Ramos (cell line): Measurements from ENCODE around the gene LYSMD1.

Experiments
- in situ Hi-C: fragments of 300-500 bp; cut with MboI; formaldehyde crosslinking; loops from one replicate; pipeline ENCODE4 v1.14.3; 2022; ENCODE audit warnings: low sequenced_read_pairs; ENCODE audit not compliant: unreplicated experiment

The LYSMD1 gene

GRCh38 chr1:151143986-151144385, 21.7 kb downstream of the LYSMD1 start:
- in situ Hi-C loops, result no loop called here

- in situ Hi-C loops, result no loop called here
Observed at GRCh38 chr1:151143057-151143435, 22.7 kb downstream of the LYSMD1 start.

DNA sequence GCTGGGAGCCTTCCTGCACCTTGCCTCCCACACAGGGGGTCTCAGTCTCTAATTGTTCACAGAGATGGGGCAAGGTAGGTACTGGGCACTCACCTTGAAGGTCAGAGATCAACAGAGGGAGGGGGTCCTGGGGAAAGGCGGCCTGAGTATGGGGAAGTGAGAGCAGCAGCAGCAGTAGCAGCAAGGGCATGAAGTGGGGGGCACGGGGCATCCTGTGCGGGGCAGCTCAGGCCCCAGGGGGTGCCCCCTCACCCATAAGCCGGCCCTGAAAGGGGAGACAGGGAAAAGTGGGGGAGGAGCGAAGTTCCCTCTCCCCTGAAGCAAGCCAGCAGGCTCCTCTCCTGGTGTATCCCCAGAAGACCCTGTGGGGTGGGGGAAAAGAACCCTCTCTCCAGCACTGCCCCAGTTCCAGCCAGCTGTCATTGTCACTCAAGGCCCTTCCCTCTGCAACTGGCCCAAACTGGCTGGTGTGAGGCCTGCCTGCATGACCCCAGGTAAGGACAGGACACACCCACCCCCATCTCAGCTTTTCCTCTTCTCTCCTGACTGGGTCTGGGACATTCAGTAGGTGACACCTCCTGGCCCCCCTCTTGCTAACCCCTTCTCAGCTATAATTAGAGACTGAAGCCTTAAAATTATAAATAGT, 23.2 kb downstream of the LYSMD1 start:
- in situ Hi-C loops, result no loop called here

GRCh38 chr1:151137789-151138188, 27.9 kb downstream of the LYSMD1 start:
- in situ Hi-C loops, result no loop called here

GRCh38 chr1:151135433-151136385, 30.0 kb downstream of the LYSMD1 start:
- in situ Hi-C loops, result no loop called here

- in situ Hi-C loops, result no loop called here
Observed at GRCh38 chr1:151134991-151135390, 30.7 kb downstream of the LYSMD1 start.

GRCh38 chr1:151134396-151134795, 31.3 kb downstream of the LYSMD1 start:
- in situ Hi-C loops, result no loop called here

DNA sequence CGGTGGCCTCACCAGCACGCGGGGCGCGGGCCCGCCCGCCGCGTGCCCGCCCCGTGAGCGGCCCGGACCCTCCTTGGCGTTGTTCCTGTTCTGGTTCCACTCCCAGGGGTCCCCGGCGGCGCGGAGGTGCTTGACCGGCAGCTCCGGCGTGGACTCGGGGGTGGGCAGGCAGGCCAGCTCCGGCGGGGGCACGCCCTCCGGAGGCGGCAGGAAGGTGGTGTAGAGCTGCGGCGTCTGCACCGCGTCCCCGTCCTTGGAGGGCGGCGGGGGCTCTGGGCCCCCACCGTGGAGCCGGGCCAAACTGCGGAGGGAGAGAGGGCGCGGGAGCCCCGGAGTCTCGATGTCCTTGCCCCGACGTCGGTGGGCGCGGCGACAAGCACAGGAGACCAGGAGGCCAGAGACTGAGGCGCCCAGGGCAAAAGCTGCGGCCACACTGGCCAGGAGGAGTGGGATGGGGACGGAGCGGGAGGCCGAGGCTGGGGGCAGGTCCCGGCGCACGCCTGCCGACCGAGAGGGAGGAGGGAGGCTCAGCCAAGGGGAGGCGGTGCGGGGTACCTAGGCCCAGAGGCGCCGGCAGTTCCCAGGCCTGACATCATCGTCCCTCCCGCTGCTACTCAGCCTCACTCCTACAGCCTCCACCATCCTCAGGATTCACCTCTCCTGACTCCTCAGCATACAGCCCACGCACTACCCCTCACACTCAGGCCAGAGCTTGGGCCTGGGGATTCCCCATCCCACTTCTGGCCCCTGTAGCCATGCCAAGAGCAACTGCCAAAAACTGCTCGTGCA, 32.5 kb downstream of the LYSMD1 start:
- in situ Hi-C loops, result no loop called here

- in situ Hi-C loops, result no loop called here
Observed at GRCh38 chr1:151132335-151133017, 33.2 kb downstream of the LYSMD1 start.

- in situ Hi-C loops, result no loop called here
Observed at GRCh38 chr1:151131701-151132334, 33.9 kb downstream of the LYSMD1 start.

GRCh38 chr1:151130987-151131586, 34.6 kb downstream of the LYSMD1 start:
- in situ Hi-C loops, result no loop called here

DNA sequence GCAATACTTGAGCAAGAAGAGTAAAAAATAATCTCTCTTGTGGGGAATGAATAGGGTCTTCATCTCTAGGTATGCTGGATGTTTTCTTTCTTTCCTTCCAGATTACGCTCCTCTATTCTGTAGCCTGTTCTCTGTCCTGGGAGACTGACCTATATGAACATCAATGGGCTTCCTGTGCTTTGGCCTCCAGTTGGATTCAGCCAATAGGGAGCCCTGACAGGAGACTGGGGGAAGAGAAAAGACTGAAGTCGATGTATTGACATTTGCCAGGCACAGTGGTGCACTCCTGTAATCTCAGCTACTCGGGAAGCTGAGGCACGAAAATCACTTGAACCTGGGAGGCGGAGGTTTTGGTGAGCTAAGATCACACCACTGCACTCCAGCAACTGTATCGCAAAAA, 36.9 kb downstream of the LYSMD1 start:
- in situ Hi-C loops, result no loop called here

DNA sequence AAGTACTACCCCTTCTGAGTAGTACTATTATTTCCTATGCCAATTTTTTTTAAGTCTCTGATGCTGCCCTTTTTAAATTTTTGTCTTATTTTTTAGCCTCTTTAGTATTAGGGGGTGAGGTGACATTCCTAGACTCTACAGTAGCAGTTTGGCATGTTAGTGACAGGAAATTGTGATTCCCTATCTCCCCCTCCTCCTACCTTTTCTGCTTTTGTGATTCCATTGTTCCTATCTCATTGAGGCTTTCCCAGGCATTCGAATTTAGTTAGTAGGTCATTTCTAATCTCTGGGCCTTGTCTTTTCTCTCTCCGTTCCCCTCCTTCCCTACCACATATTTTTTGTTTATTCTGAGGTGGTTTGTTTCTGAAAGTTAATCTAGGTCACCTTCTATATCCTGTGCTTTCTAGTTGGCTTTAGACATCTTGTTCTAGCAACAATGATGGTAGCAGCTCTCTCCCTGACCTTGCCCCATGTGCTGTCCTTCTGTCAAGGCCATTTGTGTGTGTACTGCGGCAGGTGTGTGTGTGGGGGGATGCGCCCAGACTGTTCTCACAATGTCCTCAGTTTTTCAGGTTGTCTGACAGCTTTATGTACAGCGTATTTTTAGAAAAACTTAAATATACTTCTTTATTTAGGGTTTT, 40.8 kb downstream of the LYSMD1 start:
- in situ Hi-C loops, result no loop called here

GRCh38 chr1:151113877-151114276, 51.8 kb downstream of the LYSMD1 start:
- in situ Hi-C loops, result no loop called here
